ENCODE data around the gene SPON1. TPM values are rescaled to one million over a fixed set of nuclear protein-coding genes. Genes with fewer than 3 reads are reported as not detected.

The SPON1 gene
- total RNA-seq, 6 donors from 2014 or later = 12.6 to 68.9 (median 56.3) TPM

DNA sequence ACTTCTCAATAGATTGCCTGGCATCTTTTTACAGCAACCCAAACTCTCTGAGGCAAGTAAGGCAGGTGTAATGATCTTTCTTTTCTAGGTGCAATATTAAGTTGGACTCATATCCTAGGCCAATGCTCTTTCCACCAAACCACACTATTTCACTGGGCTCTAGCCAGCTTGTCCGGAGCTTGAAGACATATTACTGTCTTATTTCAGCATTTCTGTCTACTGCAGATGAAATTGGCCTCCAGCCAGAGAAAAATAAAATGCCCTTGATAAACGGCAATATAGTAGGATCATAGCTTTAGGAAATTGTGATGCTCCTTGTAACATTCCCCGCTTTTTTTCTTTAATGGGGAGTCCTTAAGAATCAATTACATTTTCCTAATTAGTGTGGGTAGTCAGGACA, 48.1 kb downstream of the SPON1 start:
- no peaks in the 10 kb centered on the region for H3K27me3 ChIP-seq
- 68 to 82% methylated on average over 3 of the region's 3 CpGs for WGBS, 2 donors
- H3K36me3 ChIP-seq = no peaks in the 10 kb centered on the region
- TF ChIP-seq, protein P1, sequence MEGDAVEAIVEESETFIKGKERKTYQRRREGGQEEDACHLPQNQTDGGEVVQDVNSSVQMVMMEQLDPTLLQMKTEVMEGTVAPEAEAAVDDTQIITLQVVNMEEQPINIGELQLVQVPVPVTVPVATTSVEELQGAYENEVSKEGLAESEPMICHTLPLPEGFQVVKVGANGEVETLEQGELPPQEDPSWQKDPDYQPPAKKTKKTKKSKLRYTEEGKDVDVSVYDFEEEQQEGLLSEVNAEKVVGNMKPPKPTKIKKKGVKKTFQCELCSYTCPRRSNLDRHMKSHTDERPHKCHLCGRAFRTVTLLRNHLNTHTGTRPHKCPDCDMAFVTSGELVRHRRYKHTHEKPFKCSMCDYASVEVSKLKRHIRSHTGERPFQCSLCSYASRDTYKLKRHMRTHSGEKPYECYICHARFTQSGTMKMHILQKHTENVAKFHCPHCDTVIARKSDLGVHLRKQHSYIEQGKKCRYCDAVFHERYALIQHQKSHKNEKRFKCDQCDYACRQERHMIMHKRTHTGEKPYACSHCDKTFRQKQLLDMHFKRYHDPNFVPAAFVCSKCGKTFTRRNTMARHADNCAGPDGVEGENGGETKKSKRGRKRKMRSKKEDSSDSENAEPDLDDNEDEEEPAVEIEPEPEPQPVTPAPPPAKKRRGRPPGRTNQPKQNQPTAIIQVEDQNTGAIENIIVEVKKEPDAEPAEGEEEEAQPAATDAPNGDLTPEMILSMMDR (IDR thresholded peaks at IDR 0.05) = no peak
- TF ChIP-seq POLR2AphosphoS5 (IDR thresholded peaks at IDR 0.05) = no peak
- TF ChIP-seq EP300 (IDR thresholded peaks at IDR 0.05) = no peak
- H3K9me3 ChIP-seq = no peaks in the 10 kb centered on the region
- H3K4me3 ChIP-seq = no peak overlapping the region
- H3K27ac ChIP-seq = no peak overlapping the region
- no peak for ATAC-seq (ENCODE audit: low FRiP score in 2 of 2)
- no peak for DNase-seq
- H3K4me1 ChIP-seq = no peaks in the 10 kb centered on the region

DNA sequence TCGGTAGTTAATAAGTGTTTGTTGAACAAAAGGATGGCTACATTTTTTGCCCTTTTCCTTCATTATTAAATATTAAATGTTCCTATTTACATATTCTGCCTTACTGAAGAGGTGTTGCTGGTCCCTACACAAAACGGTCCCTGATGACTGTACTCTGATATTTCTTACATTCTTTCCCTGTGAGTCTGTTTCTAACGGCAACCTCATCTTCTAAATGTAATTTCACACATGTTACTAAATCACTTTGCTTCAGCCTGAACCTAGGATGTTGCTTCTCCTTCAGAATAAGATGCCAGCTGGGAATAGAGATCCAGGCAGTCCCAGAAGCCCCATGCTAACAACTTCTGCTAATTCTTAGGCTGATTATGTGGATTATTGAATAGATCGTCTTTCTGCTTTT, 50.3 kb downstream of the SPON1 start:
- H3K27me3 ChIP-seq = no peaks in the 10 kb centered on the region
- DNase-seq = no peak
- H3K4me1 ChIP-seq = no peaks in the 10 kb centered on the region
- no peak for ATAC-seq (ENCODE audit: low FRiP score in 2 of 2)
- H3K9me3 ChIP-seq = no peaks in the 10 kb centered on the region
- TF ChIP-seq POLR2AphosphoS5 (IDR thresholded peaks at IDR 0.05) (no peak), EP300 (IDR thresholded peaks at IDR 0.05) (no peak), POLR2A (IDR thresholded peaks at IDR 0.05) (no peak)
- TF ChIP-seq, protein P1 (IDR thresholded peaks at IDR 0.05) = no peak
- H3K27ac ChIP-seq = no peak overlapping the region
- no peak overlapping the region for H3K4me3 ChIP-seq
- no peaks in the 10 kb centered on the region for H3K36me3 ChIP-seq
- WGBS, 2 donors = 83 to 85% methylated on average over 4 of the region's 4 CpGs

DNA sequence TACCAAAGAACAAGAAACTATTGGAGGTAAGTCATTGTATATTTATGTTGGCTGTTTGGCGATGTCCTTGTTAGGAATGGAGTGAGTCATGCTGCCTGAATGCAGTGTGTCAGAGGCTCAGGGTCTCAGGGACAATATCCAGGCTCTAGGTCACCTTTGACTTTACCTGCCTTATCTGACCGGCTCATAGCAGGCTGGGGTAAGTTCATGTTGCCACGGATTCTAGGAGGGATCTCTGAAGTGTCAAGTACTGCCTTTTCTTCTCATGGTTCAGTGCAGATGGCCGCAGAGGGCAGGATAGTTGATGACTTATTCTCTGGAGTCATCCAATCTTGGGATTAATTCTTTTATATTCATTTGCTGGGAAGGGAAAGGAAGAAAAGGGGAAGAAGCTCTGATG, 53.2 kb downstream of the SPON1 start:
- Histone ChIP-seq H3K4me3 (no peak overlapping the region), H3K9me3 (no peaks in the 10 kb centered on the region), H3K4me1 (no peaks in the 10 kb centered on the region), H3K27me3 (no peaks in the 10 kb centered on the region), H3K27ac (no peak overlapping the region), H3K36me3 (no peaks in the 10 kb centered on the region)
- TF ChIP-seq POLR2AphosphoS5 (IDR thresholded peaks at IDR 0.05) (no peak), POLR2A (IDR thresholded peaks at IDR 0.05) (no peak), EP300 (IDR thresholded peaks at IDR 0.05) (no peak)
- TF ChIP-seq, protein P1 (IDR thresholded peaks at IDR 0.05) = no peak
- 43 to 69% methylated on average over 4 of the region's 4 CpGs for WGBS, 2 donors
- DNase-seq = no peak
- no peak for ATAC-seq (ENCODE audit: low FRiP score in 2 of 2)

DNA sequence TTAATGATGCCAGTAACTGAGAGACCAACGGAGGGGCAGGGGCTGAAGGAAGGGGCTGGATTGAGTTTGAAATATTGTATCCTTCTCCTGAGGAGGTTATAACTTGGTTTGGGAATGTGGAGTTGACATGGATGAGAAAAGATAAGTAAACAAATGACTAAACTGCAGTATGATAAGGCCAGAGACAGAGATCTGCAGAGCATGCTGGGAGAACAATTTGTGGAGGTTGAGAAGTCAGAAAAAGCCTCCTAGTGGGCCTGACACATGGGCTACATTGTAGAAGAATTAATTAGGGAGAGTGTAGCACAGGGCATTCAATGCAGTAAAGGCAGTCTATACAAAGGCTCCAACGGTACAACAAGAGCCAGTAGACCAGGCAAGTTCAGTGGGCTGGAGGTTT, 55.9 kb downstream of the SPON1 start:
- no peak for ATAC-seq (ENCODE audit: low FRiP score in 2 of 2)

DNA sequence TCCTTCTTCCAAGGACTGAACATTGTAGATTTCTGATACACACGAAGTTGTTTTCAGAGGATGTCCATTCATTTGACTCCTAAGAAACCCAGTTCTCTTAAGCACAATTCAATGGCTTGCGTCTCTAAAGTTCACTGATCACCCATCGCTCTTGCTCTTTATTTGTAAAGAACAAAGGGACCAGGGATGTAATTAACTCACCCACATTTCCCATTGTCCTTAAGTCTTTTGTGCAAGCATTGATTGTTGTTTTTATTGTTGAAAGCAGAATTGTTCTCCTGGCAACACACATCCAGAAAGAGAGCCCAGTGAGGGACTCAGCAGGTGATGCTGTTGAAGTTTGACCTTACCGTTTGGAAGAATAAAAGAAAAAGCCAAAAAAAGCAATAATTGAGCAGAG, 59.2 kb downstream of the SPON1 start:
- no peak for TF ChIP-seq EP300 (IDR thresholded peaks at IDR 0.05)
- TF ChIP-seq, protein P1 (IDR thresholded peaks at IDR 0.05) = no peak
- TF ChIP-seq POLR2A (IDR thresholded peaks at IDR 0.05) = no peak
- no peak for TF ChIP-seq POLR2AphosphoS5 (IDR thresholded peaks at IDR 0.05)
- WGBS, 2 donors = 76 to 77% methylated on average over 4 of the region's 4 CpGs
- no peaks in the 10 kb centered on the region for H3K9me3 ChIP-seq
- no peaks in the 10 kb centered on the region for H3K4me1 ChIP-seq
- DNase-seq (no peak), ATAC-seq (ENCODE audit: low FRiP score in 2 of 2) (no peak)
- no peak overlapping the region for H3K4me3 ChIP-seq
- no peak overlapping the region for H3K27ac ChIP-seq
- no peaks in the 10 kb centered on the region for H3K27me3 ChIP-seq
- no peaks in the 10 kb centered on the region for H3K36me3 ChIP-seq

More for the DNA sequence above, 55.9 kb downstream of the SPON1 start:
- 83 to 87% methylated on average over 2 of the region's 2 CpGs for WGBS, 2 donors
- TF ChIP-seq EP300 (IDR thresholded peaks at IDR 0.05) = no peak
- no peak for TF ChIP-seq POLR2A (IDR thresholded peaks at IDR 0.05)
- no peak for TF ChIP-seq POLR2AphosphoS5 (IDR thresholded peaks at IDR 0.05)
- TF ChIP-seq, protein P1 (IDR thresholded peaks at IDR 0.05) = no peak
- no peaks in the 10 kb centered on the region for H3K27me3 ChIP-seq
- no peaks in the 10 kb centered on the region for H3K9me3 ChIP-seq
- H3K27ac ChIP-seq = no peak overlapping the region
- no peaks in the 10 kb centered on the region for H3K4me1 ChIP-seq
- DNase-seq = no peak
- no peak overlapping the region for H3K4me3 ChIP-seq
- no peaks in the 10 kb centered on the region for H3K36me3 ChIP-seq
